Measurements from ENCODE around the gene MAST4.
"Not testable (repeated sequence)": the region's sequence is repeated elsewhere in the genome, so short reads cannot be mapped to it uniquely, and the experiment has no call there.

MAST4 gene

DNA sequence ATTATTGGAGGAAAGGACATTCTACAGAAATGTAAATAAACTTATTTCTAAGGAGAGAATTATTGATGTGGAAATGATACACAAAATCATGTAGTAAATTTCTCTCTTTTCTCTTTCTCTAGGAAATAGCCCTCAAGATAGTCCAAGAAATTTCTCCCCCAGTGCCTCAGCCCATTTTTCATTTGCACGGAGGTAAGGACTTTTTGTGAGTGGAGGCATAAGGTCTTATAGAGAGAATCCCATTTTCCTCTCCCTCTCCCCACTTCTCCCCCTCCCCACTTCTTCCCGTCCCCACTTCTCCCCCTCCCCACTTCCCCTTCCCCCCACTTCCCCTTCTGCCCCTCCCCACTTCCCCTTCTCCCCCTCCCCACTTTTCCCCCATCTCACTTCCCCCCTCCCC lies 493.8 kb downstream of the MAST4 start:
- DNase-seq (ENCODE audit: low spot score): no peak

DNA sequence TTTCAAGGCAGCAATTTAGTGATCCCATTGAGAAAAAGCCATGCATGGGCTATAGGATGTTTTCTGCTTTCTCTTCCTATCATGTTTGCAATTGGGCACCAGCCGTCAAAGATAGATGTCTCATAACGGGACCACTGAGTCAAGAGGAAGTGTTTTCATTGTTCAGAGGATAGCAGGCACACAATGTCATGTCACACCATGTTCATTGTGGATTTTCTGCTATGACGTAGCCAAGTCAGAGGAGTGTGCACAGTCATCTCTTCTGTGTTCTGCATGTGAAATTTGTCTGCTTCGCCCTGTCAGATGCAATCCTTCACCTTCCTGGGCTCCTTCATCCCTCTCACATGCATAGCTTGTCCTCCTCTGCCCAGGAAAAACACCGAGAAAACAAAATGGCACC lies 494.4 kb downstream of the MAST4 start:
- no peak for DNase-seq (ENCODE audit: low spot score)

DNA sequence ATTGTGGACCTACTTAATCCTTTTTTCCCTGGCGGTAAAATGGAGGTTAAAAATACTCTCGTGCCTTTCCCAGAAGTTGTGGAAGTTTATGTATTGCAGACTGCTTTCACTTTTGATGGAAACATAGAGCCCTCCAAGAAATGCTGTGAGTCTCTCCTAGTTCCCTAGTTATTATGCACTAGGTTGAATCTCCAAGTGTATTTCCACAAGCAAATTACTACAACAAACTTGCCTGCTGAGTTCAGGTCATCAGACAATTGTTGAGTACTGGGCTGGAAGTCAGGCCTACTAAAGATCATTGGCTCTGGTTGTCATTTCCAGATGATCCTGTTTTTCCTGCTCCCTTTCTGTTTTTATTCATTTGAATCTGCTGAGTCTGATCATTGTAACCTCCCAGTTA lies 496.3 kb downstream of the MAST4 start:
- DNase-seq (ENCODE audit: low spot score): no peak

DNA sequence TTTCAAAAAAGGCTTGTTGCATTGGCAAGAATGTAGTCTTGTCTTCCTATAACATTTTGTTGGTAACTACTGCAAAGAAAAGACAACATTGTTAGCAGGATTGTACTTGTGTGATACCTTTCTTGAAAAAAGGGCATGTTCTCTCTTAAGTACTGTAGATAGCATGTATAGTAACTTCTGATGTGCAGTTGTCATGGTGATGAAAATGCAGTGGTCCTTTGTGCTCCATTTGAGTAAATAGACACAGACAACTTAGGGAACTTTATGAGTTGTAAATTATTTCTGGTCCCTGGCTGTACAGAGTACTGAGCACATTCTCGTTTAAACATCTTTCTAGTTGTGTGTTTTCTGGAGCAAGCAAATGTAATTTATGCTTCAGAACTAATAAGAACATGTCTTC lies 497.1 kb downstream of the MAST4 start:
- DNase-seq (ENCODE audit: low spot score): no peak

DNA sequence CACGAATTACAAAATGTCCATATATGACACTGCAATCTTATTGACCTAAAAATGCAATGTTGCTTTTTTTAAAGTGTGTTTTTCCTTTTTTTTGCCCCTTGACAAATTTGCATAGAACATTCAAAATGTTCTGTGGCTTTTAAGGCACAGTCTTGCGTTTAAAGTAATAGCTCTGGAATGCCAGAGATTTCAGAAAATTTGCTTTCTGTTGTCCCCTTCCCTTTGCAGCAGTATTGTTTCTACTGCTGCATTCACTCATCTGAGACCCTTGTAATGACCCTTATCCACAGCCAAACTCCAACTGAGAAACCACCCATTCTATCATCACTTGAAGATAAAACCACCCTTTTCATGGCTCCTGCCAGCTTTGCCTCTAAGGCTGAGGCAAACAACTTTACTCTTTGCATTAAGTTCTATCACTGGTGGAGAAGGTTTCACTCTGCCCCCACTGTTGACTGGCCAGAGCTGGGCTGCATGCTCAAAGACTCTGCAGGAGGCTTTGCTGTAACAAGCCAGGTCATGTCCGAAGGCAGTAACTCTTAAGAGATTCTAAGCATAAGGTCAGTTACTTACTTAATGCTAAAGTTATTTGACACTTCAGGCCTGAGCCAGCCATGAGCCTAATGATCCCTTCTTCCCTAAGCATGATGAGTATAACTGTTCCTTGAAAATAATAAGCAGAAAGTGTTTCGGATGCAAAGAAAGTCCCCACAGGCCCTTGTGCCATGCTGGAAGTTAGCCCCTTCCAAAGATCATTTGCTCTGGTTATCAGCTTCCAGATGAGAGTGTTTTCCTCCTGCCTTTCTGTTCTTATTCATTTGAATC lies 498.5 kb downstream of the MAST4 start:
- DNase-seq (ENCODE audit: low spot score): no peak

DNA sequence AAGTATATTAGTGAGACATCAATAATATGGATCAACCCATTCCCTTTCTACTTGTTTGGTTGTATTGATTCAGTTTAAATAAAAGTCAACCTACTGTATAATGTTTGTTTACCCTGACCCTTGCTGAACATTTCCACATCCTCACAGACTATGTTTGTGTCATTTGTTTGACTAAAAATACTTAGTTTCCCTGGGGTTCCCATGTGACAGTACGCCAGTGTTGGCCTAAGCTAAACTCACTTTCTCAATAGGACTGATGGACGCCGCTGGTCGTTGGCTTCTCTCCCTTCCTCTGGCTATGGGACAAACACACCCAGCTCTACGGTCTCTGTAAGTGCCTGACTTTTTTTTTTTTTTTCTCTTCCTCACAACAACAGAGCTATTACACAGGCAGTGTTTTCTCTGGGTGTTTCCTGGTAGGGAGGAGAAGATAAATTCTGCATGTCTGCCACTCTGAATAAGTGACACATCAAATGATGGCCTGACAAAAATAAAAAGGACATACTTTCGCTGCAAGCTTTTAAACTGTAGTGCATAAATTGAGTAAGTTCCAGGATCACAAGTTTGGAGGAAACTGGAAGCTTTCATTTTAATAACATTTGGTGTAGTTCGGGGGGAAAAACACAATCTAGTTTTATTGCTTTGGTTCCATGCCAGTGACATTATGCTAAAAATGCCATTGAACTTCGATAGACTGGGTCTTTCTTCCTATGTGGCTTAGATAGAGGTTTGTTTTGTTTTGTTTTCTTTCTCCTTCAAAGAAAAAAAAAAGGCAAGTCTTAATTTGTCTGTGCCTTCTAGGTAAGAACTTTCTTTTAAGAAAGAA lies 499.4 kb downstream of the MAST4 start:
- no peak for DNase-seq (ENCODE audit: low spot score)

DNA sequence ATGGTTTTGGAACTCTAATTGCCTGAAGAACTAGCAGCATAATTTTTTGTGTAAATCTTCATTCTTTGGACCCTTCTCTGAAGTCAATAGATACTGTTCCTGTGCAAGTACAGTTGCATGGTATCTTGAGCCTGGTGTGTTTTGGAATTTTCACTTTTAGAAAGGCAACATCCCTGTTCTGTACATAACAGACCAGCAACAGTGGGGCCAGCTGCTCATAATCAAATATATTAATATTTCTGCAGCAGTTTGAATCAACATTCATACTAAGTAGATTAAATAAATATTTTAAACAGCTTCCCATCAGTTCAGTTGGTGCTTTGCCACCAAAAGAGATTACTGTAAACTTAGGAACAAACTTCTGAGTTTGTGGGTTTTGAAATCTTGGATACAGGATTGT lies 502.5 kb downstream of the MAST4 start:
- DNase-seq (ENCODE audit: low spot score): no peak

DNA sequence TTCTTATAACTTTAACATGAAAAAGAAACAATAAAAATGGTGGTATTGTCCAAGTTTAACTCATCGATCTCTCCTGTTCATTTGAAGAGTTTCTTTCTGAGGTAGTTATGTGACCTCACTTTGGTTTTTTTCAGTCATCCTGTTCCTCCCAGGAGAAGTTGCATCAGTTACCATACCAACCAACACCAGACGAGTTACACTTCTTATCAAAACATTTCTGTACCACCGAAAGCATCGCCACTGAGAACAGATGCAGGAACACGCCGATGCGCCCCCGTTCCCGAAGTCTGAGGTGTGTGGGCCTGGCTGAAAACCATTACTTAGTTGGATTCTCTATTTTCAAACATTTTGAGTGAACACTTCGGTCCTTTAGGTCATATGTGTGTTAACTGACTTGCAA lies 504.1 kb downstream of the MAST4 start:
- no peak for DNase-seq (ENCODE audit: low spot score)

DNA sequence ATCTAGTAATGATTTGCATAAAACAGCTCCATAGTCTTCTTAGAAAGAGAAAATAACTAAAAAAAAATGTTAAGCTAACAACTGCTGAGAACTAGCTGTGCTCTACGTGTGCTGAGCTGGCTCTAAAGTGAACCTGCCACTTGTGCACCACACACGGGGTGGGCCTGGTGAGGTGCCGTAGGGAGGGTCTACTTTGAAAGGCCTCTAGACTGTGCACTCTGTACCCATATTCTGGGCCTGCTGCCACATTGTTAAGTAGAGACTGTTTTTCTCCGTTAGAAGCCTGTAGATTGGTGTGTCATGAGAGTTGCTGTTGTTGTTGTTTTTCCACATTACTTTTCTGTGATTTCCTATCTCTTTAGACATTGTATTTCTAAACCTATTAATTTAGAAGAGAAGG lies 506.5 kb downstream of the MAST4 start:
- DNase-seq (ENCODE audit: low spot score): no peak

DNA sequence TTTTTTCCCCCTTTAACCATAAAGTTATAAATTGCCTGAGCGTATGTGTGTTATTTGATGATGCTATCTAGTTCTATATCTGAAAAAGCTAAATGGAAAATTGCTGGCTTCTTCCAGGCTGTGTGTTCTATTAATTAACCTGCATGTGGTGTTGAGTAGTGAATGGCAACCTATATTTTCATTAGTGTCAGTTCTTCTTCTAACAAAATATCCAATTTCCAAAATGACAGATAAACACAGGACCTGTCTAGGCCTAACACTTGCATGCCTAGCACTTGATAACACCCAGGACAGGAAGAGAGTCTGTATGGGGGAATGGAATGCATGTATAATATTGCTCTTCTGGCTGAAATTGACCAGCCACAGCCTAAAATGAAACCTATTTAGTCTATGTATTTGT lies 508.7 kb downstream of the MAST4 start:
- no peak for DNase-seq (ENCODE audit: low spot score)

DNA sequence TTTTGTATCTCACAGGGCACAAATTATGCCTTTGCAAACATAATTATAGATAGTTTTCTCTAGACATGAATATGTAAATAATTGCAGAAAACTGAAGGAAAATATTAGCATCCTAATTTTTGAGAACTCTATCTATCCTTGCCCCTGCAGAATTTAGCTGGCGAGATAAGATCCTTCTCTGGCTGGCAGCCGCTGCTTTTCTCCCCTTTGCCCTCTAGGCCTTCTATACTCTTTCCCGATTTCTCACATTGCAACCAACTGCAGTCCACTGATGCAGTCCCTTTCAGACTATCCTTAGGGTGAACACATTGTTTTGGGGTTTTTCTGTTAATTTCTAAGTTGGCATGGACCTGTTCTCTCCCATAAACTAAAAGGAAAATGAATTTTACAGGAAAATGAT lies 509.1 kb downstream of the MAST4 start:
- DNase-seq (ENCODE audit: low spot score): no peak

DNA sequence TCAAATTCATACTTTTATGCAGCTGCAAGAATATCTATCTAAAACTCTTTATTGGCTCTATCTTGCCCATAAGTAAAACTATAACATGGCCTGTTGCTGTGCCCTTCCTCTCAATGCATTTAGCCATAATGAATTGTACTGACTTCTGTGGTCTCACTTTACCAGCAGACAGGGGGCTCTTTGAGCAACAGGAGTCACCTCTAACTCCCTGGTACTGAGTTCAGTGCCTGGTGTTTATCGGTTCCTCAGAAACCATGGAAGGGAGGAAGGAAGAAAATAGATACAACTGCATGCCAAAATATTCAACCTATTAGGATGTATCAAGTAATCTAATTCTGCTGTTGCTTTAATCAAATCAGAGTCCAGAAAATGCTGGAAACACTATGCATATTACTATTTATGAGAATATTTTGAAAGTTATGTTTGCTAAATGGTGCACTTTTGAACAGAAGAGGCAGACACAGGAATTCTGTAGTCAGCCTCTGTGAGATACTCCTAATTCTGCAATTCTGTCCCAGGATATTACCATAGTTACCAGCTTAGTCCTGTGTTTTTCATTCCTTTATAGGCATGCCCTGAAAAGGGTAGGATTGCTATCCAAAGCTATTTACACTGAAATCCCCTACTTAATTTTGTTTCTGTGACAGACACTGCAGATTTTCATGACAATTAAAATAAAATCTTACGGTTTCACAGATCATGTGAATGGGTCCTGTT lies 510.6 kb downstream of the MAST4 start:
- DNase-seq (ENCODE audit: low spot score): no peak

DNA sequence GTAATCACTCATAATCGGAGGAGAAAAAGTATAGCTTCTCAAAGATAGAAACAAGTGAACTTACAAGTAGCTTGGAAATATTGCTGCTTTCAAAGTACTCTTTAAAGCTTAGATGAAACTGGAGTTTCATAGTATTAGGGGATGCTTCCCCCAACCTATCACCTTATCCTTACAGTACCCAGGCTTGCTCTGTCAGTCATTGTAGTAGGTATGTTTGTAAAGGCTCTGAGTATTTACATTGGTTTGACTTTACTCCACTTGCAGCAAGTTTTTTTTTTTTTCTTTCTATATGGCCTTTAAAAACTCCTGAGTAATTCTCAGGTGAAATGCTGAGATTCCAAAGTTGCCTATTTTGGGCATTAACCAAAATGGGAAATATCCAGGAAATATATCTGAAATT lies 515.6 kb downstream of the MAST4 start:
- no peak for DNase-seq (ENCODE audit: low spot score)

DNA sequence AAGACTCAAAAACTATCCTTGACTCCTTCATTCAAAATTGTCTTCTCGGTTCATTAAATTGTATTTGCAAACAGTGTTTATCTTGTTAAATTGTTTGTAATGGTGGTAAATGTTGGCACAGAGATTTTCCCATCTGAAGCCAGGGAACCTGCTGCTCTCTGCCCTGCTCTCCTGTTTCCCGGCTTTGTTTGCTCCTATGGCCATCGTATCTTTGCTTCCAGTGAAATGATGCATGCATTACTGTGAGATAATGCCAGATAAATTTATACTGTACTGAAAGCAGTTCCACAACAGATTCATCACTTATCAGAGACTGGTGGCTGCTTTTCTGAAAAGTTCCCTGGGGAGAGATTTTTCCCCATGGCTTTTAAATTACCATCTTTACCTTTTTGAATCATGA lies 519.1 kb downstream of the MAST4 start:
- DNase-seq (ENCODE audit: low spot score): no peak

DNA sequence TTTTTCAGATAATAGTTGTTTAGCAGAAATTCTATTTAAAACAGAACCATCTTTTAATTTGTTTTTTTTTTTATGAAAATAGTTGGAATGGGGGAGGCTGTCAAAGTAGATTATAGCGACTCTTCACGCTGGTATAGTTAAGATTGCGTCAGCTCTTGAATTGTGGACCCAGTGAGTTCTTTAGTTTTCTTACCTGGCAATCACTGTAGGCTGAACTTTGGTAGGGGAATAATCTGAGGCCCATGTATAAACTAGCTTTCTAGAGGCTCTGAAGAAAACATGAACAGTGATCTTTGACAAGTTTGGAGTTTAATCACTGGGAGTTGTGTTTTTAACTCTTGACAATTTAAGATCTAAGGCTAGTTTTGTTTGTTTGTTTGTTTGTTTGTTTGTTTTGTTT lies 519.6 kb downstream of the MAST4 start:
- DNase-seq (ENCODE audit: low spot score): no peak

DNA sequence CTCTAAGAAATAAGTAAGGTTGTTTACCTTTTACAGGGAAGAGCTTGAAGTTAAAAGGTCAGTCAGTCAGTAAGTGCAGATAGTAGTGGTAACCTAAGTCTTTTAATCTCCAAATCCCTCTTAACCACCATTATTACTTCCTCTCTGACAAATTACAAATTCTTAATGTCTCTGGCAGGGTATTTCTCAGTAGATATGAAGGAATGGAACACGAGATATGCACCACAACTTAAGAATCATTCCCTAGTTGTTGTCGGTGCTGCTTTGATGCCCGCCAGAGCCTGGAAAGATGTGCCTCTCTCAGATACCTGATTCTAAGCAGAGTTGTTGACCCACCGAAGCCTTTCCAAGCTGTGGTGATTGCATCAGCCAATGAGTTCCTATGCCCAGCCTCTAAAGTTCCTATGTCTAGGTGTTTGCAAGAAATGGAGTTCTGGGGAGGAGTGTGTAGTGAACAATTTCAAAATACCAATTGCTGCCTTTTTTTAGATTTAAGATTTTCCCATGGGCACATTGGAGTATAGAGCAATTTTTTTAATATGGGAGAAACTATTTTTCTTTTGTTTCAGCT lies 521.9 kb downstream of the MAST4 start:
- no peak for DNase-seq (ENCODE audit: low spot score)

DNA sequence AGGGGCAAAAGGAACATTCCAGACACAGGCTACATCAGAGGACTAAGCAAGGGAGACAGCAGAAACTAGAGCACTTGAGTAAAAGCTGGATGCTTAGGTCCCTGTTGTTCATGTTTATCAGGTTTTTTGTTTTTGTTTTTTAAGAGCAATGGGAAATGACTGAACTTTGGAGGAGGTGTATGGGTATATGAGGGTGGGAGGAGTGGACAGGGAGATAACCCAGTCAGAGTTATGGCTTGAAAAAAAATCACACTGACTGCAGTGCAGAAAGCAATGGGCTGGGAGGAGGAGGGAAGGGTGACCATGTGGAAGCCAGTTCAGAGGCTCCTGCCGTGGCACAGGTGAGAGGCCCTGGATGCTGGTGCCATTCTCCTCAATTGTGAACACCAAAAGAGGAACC lies 522.8 kb downstream of the MAST4 start:
- no peak for DNase-seq (ENCODE audit: low spot score)

DNA sequence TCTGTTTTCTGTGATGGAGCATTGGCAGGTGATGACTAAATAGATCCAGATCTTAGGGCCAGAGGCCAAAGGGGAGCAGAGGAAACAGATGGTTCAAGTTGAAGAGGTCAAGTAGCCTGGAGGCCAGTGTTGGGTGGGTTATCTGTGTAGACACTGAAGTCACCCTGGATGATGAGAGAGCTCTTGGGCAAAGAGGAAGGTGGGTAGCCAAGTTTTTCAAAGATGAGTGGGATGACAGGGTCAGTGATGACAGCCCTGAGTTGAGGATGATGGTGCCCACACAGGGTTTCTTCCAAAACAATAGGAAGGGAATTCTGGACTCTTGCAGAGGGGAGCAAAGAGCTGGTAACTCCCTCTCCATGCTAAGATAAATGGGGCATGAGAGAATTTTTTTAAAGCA lies 523.8 kb downstream of the MAST4 start:
- no peak for DNase-seq (ENCODE audit: low spot score)

DNA sequence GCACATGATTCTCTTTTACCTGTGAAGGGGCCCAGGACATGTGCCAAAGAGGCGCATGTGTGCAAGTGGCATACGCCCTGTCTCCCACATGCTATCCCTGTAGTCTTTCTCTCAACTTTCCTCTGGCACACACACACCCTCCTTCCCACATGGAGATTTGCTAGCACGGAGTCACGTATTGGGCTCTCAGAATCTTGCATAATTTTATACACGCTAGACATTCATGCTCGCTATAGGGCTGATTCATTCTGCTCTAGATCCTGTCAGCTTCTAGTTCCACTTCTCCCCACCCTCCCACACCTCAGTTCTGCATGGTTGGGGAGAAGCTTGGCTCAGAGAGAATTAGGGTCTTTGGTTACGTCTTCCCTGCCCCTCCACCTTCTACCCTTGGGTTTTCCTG lies 527.6 kb downstream of the MAST4 start:
- DNase-seq (ENCODE audit: low spot score): no peak

DNA sequence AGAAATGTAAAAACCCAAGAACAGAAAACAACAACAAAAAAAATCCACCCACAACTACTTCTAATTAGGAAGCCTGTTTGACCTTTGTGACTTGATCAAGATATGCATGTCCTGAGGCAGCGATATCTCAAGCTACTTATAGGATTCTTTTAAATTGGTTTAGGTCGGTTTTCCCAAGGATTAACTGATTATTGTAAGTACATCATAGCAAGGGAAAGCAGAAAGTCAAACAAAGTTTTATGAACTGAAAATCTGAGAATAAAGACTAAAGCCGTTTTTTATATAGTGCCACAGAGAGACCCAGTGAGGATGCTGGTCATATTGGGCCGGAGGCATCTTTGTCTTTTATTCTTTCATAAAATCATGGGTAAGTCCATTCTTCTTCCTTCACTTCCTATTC lies 528.4 kb downstream of the MAST4 start:
- no peak for DNase-seq (ENCODE audit: low spot score)

DNA sequence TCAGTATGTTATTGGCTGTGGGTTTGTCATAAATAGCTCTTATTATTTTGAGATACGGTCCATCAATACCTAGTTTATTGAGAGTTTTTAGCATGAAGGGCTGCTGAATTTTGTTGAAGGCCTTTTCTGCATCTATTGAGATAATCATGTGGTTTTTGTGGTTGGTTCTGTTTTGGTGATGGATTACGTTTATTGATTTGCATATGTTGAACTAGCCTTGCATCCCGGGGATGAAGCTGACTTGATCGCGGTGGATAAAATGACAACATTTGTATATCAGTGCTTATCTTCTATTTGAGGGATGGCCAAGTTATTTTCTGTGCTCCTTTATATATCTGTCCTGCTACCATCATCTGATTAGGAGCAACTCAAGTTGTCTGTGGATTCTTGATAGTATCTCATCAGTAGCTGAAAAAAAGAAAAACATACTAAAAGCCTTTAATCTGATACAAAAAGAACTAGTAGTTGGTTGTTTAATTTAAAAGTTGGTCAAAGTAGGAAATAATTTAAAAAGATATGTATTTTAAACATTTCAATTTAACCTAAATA lies 531.2 kb downstream of the MAST4 start:
- DNase-seq (ENCODE audit: low spot score): not testable (repeated sequence)

DNA sequence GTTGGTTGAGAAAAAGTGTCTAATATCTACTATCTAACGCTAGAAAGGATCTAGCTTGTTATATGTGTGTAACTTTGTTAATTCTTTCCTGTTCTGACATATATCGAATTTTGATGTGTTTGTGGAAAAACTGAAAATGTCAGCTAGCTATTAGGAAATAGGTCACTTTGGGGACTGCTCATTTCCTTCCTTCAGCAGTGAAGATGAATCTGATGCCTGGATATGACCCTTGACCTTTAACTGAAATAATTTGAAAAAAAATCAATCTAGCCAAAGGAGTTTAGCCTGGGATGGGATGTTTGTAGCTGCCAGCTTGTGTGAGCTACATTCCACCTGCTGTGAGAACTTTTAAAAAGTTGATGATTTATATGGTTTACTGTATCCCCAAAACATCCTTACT lies 533.6 kb downstream of the MAST4 start:
- DNase-seq (ENCODE audit: low spot score): no peak

All from ecto neural progenitor cell (in vitro differentiated cells).